Colon (tissue), 2 donors: ENCODE measurements around the gene MAPT.

ENCODE experiments used
- FAIRE-seq: peaks from 2 replicates; lab custom pipeline; 2012; peaks lifted over from hg19 to GRCh38; lab: Jason Lieb, UNC
- donor health status: control.
- donor health status: control.

Gene MAPT

DNA sequence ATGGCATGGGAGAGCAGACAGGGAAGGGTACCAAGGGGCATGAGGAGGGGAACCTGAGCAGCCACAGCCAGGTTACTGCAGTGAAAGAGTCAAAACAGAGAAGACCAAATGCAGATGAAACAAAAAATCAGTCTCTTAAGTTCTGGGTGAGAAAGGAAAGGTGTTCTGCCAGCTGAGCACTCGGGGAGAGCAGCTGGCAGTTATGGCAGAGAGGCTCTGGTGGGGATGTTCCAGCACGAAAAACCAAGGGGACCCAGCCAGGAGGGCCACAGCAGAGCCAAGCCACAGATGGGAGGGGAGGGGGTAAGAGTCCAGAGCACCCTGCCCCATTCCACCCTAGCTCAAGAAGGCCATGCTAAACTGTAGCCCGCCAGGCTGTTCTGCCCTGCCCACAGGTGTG lies 136.4 kb downstream of the MAPT start:
- no peak for FAIRE-seq

DNA sequence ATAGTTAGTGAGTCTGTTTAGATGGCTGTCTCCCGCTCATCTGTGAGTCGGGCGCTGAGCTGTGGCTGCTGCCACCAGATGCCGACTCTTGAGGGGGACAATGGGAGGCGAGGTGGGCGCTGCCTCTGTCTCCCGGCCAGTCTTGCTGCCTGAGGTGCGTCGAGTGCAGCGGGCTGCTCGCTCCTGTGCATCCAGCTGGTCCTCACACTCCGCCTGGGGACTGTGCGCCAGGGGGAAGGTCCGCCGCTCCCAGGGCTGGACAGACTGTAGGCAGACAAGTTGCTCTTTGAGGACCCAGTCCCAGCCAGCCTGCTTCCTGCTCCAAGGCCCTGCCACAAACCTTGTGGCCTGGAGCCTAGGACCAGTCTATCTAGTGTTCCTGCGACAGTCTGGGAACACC lies 137.1 kb downstream of the MAPT start:
- no peak for FAIRE-seq

DNA sequence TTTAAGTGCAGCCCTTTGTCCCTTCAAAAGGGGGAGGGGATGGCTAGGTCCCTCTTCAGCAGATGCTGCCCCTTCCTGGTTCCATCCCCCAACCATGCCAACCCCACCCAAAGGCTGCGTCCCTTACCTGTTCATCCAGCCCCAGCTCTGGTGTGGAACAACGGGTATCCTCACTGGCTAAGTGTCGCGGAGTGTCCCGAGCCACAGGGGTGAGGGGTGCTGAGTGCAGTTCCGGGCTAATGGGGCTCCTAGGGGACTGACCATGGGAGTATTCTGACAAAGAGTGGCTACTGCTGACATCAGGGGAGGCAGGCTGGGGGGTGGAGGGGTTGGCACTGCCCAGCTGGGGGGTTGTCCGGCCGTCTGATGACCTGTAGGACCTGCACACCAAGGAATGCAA lies 137.6 kb downstream of the MAPT start:
- no peak for FAIRE-seq

DNA sequence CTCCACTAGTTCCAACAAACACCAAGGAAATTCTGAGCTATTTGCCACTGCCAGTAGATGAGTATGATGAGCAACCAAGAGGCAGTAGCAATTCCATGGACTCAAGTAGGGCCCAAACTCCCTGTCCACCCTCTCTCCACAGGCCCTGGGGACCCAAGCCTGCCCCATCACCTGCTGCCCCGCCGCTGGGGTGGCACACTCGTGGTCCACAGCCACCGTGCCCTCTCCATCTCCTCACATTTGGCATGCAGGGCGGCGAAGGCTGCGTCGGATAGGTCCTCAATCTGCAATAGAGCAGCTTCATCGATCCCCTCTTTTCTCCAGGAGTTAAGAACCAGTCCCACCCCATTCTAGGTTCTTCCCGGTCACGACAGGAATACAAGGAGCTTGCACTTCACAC lies 138.6 kb downstream of the MAPT start:
- FAIRE-seq: no peak

DNA sequence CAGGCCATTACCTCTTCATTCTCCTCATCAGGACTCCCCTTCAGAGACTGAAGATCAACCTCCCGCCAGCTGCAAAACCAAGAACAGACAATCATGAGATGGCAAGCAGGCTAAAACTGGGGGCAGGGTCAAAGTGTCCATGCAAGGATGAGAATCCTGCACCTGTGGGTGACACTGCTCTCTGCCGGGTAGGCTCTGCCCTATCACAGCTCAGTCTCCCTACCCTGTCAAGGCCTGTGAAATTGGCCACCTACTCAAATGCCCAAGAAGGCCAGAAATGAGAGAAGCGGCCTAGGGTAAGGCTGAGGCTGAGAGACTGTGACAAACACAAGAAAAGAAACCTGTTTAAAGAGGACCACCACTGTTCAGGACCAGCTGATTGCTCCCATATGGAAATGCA lies 139.0 kb downstream of the MAPT start:
- no peak for FAIRE-seq

DNA sequence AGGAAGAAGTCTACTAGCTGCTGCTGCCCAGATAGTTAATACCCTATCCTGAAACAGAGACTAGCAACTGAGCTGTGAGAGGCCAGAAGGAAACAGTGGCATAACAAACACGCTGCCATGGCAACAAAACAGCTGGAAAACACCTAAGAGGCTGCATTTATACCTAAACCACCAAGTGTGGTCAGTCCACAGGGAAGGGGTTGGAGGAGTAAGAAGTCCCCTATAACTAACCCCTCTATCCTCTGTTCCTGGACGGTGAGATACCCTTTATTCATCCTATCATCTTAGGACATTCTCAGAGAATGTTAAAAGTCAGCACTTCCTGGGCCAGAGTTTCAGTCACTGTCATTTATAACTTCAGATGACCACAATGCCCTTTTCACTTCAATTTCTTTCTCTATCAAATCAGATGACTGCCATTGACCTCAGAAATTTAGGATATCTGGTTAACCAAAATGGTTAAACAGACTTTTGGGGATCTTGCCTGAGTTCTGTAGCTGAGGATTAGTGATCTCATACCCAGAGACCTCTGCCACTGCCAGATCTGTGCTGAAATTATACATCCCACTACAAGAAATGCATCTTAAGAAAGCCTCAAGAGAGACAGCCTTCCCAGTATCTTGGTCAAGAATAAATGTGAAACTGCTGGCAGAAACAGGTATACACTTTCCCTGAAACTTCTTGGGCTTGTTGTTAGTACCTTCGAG lies 140.9 kb downstream of the MAPT start:
- no peak for FAIRE-seq

DNA sequence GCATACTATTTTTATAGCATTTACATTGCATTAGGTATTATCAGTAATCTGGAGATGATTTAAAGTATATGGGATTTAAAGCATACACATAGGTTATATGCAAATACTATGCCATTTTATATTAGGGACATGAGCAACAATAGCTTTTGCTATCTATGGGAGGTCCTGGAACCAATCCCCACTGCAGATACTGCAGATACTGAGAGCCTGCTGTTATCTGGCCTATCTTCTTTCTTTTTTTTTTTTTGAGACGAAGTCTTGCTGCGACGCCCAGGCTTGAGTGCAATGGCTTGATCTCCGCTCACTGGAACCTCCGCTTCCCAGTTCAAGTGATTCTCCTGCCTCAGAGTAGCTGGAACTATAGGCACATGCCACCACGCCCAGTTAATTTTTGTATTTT lies 142.1 kb downstream of the MAPT start:
- FAIRE-seq: no peak

DNA sequence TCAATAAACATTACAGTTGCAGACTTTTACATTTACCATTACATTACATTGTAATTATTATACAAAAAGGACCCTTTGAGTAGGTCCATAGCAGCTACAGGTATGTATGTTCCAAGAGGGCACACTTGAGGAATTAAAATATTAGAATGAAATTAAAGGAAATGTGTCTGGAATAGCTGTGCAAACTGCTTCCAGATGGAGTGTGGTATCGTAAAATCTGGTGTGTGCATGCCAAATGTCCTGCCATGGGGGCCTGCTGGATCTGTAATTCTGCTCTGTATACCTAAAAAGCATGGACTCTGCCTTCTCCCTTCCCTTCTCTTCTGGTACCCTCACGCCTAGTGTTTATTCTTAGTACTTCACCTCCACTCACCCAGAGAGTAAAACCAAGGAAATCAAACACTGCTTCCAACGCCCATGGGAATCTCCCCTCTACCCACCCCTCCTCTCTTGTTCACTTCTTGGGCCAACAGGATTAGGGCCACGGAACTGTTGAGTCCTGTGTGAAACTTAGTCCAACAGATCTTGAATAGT lies 143.4 kb downstream of the MAPT start:
- no peak for FAIRE-seq

DNA sequence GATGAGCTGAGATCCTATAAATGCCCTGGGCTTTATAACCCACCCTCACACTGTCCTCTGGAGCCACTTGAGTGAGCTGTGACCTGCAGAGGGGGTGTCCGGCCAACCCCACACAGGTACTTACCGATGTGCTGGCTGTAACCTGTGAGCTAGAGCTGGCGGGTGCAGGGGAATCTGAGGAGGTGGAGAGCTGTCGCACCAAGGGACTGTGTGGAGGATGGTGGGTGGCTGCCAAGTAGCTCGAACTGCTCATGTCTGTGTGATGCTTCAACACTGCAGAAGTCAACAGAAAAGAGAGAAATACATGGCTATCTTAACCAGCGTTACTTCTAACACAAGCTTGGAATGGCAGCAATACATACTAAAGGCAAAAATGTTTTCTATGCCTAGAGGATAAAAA lies 144.1 kb downstream of the MAPT start:
- FAIRE-seq: no peak

DNA sequence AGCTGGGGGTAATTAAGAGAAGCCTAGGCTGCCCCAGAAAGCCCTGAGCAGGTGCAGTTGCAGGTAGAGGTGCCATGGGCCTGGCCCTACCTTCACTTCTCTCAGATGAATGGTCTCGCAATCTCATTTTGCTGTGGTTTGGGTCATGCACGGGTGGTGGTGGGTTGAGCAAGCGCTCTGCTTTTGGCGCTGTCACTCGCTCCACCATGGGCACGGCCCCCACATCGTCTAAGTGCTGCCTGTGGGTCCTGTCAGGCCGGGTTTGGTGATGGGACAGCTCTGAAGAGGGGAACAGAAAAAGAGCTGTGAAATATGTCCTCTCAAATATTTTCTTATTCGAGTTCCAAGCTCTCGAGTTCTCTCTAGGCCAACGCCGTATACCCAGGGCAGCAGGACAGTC lies 144.6 kb downstream of the MAPT start:
- no peak for FAIRE-seq

DNA sequence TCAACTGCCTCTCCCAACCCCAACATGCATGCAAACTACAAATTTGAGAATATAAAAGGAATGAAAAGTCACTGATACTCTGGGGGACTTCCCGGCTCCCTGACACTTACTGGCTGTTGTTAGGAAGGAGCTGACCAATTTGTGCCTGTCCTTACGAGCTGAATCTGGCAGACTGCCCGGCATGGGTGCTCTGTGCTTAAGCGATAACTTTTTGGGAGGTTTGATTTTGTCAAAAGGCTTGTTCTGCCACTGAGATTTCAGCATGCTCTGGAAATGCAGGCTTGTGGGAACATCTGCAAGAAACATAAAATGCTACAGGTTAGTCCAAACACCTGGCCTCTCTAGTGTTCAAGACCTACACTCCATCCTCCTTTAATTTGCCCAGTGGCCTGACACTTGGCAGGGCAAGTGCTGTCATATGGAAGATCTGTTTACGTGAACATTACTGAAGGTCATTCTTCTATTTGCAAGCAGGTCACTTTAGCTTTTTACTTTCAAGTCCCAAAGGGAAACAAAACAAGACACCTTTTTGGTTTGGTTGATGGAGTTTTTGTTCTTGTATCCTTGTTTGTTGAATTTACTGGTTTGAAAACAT lies 145.3 kb downstream of the MAPT start:
- no peak for FAIRE-seq

DNA sequence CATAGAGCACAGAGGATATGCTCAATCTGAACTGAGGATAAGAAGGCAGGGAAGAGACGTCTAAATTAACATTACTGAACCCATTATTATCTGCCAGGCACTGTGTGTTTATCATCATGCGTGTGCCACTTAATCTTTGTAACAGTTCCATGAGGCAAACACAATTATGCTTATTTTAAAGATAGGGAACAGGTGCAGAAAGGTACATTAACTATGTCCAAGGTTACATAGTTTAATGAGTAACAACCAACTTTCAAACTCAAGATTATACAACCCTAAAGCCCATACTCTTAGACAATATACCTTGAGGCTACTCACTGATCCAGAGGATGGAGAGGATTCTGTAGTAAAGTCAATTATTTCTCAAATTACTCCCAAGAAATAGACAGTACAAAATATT lies 147.9 kb downstream of the MAPT start:
- no peak for FAIRE-seq

DNA sequence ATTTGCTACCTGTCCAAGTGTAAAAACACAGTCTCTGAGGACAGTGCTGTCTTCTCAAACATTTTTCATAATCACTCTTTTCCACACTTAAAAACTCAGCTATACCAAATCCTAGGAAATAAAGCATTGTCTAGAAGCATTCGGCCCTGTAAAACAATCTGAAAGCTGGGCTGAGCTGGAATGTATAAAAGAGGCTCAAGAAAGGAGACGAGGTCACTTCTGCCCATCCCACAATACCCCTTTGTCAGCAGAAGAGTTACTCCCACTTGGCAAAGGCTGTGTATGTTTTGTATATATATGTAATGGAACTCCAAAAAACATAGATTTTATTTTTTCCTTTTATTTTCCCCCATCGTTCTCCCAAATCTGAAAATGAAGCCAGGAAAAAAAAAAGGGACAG lies 148.6 kb downstream of the MAPT start:
- no peak for FAIRE-seq

DNA sequence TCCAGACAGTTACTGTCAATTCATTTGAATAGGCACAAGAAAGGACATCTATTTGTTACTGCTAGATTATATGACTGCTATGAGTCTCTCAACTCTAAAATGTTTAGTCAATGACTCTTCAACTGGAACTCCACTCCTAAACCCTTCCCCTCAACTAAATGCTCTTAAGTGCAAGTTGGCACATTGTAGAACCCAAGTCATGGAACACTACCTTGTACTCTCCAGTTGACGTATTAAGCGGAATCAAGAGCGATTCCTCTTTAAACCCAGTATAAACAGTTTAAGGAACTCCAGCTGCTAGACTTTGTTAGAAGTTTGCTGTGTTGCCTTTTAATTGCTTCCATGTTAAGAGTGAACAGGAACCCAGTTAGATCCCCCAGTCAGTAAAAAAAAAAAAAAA lies 149.3 kb downstream of the MAPT start:
- no peak for FAIRE-seq

DNA sequence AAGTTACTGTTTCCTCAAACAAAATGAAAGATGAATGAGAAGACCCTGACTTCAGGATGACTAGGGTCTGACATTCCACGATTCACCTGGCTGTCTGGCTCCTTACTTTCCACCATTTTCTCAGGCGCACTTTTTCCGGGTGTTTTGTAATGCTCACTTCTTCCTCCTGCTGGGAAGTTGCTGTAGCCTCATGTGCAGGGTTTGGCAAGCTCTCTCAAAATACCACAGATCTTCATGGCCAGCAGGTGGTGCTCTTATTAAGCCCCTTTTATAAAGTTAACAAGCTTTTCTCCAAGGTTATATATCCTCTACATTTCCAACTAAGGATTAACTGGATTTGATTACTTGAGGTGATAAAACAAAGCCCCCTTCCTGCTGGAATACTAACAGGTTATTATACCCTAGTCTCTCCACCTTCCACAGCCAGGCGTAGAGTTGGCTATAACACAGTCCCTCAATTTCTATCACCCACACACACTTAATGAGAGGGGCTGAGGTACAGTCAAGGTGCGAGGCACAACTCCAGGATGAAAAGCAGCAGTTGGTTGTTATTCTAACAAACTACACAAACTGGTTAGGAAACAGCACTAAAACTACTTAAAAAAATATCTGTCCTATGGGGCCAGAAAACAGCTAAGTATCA lies 150.1 kb downstream of the MAPT start:
- FAIRE-seq: no peak

DNA sequence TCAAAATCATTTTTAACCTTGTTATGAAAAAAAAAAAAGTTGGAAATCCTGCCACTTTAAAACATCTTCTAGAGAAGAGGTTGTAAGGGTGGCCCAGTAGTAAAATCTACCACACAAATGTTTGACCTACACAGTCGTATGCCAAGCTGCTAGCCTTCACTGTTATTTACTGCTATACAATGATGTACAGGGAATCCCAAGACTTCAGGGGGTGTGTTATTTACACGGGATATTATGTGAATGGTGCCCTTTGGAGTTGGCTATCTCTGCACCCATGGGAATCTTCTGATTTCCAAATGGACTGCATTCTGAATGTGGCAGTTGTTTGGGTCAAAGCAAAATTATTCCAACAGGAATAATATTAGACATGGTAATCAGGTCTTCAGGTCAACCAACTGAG lies 150.6 kb downstream of the MAPT start:
- FAIRE-seq: no peak

DNA sequence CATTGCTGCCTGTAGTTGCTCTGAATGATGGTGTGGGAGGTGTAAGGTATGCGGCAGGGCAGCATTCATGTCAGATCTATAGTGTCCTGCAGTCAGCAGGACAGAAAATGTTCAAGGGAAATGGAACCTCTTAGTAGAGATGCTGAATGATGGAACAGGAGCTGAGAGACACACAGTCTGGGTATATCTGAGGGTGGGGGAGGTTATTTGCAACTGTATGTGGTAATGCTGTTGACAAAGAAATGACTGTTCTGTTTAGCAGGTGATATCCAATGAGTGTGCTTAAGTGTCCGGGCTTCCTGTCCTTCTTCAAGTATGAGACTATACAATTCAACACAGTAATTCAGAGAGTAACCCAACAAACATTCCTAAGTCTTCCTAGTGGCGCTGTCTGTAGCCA lies 151.3 kb downstream of the MAPT start:
- no peak for FAIRE-seq

DNA sequence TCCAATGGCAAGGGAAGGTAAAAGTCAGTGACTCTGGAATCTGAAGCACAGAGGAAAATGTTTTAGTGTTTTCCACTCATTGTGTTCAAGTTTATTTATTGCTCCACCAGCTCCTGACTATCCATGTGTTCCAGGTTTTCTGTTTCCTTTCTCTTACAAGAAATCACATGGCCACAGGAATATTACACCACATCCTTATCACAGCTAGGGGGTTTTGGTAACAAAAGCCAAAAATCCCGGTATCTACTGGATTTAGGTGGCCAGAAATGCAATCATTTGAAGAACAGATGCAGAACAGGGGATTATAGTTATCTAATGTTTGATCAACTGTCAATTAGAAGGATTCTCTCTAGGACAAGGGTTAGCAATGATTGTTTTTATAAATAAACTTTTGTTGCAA lies 152.6 kb downstream of the MAPT start:
- no peak for FAIRE-seq

DNA sequence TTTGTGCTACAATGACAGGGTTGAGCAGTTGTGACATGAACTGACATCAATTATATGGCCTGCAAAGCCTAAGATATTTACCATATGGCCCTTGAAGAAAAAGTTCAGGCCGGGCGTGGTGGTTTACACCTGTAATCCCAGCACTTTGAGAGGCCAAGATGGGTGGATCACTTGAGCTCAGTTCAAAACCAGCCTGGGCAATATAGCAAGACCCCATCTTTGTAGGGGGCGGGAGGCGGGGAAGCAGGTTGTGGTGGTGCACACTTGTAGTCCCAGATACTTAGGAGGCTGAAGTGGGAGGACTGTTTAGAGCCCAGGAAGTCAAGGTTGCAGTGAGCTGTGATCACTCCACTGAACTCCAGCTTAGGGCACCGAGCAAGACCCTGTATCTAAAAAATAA lies 153.0 kb downstream of the MAPT start:
- no peak for FAIRE-seq

DNA sequence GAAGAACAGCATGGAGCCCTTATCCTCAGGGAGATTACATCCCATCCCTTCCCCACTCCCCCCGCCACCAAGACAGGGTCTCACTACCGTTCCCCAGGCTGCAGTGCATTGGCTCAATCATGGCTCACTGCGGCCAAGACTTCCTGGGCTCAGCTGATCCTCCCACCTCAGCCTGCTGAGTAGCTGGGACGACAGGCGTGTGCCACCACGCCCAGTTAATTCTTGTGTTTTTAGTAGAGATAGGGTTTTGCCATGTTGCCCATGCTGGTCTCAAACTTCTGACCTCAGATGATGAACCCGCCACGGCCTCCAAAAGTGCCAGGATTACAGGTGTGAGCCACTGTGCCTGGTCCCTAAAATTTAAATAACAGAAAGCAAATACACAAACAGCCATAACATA lies 153.5 kb downstream of the MAPT start:
- no peak for FAIRE-seq

DNA sequence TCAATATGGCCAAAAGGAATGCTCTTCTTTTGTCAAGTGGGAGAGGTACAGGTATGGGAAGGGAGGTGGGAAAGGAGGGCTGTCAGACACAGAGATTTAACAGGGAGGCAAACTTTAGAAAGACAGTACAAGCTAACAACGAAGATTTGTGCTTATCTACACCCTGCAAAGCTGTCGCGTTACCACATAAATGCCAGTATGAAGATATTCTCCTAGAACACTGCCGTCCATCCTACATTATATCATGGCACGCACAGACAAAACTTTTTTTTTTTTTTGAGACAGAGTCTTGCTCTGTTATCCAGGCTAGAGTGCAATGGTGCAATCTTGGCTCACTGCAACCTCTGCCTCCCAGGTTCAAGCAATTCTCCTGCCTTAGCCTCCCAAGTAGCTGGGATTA lies 155.3 kb downstream of the MAPT start:
- no peak for FAIRE-seq

DNA sequence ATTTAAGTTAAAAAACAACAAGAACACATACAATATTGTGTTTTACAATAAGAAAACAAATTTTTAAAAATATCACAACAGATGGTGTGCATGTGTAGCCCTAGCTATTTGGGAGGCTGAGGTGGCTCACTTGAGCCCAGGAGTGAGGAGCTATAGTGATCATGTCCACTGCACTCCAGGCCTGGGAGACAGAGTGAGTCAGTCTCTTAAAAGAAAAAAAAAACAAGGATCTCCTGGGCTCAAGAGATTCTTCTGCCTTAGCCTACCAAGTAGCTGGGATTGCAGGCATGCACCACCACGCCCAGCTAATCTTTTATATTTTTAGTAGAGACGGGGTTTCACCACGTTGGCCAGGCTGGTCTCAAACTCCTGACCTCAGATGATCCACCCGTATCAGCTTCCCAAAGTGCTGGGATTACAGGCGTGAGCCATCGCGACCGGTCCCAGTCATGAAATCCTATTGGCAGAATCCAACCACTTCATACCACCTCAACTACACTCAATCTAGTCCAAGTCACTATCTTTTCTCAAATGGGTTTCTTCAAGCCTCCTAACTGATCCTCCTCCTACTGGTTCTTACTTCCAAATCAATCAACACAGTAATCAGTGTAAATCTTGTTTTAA lies 159.7 kb downstream of the MAPT start:
- no peak for FAIRE-seq

DNA sequence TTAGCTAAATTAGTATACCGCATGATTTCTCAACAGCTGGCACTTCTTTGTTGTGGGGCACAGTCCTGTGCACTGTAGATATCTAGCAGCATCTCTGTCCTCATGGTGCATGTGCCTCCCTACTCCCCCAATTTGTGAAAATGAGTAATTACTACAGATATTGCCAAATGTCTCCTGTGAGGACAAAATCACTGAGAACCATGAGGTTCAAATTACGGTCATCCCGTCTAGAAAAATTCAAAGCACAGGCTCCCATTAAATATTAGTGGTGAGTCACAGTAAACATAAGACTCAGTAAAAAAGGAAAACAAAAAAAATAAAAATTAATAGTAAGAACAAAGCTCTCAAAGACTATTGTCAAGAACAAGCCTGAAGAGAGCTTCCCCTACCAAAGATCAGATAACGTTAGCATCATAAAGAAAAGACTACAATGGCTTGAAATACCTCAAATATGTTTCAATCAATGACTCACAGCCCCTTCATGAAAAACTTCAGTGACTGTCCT lies 162.5 kb downstream of the MAPT start:
- no peak for FAIRE-seq
